SH-SY5Y (cell line): ENCODE results near the gene MUC4.

Experiments
- GATA2 ChIP-seq: IDR thresholded peaks from 2 replicates; pipeline ENCODE4 v1.6.1; 2011; ENCODE audit warnings: mild to moderate bottlenecking, low read depth, low read length
- GATA3 ChIP-seq: IDR thresholded peaks from 2 replicates; pipeline ENCODE4 v1.6.1; 2011; ENCODE audit warnings: low read depth, mild to moderate bottlenecking, low read length, moderate library complexity

DNA sequence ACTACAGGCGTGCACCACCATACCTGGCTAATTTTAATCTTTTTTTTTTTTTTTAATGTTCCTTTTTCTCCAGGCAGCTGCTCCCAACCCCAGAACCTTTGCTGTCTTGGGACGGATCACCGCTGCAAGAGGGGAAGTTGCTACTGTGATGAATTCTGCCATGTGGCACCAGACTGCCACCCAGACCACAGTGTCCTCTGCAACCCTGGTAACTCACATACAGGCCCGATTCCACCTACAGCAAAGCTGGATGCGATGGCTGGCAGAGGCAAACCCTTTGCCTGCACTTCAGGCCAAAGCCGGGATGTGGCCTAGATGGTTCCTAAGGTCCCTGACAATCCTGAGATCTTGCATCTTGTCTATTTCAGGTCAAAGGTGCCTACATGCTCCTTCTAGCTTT lies 103.7 kb downstream of the MUC4 start:
- TF ChIP-seq GATA2 (no peak), GATA3 (no peak)
